GM23338 (cell line): ENCODE results near the gene BCAR3. TPM values are rescaled to one million over a fixed set of nuclear protein-coding genes. Genes with fewer than 3 reads are reported as not detected.

Experiments
- ATAC-seq: fragments of 200-7000 bp; cut with Tn5 transposase; 3 replicates; pipeline ENCODE4 v1.9.1; 2020
- DNase-seq: peaks from one replicate; pipeline ENCODE4 v3.0.0-alpha.2; 2015; ENCODE audit warnings: low spot score
- H2AFZ ChIP-seq: fragments of 200-600 bp; sonication (generic); 2 replicates; pipeline ENCODE4 v1.8.0; 2016; ENCODE audit warnings: antibody characterized with exemption, mild to moderate bottlenecking, moderate library complexity
- H3F3A ChIP-seq: fragments of 200-600 bp; sonication (generic); replicated peaks from 2 replicates; pipeline ENCODE4 v1.8.0; 2017; ENCODE audit warnings: antibody characterized with exemption, mixed run types, low read depth
- H3K27ac ChIP-seq: fragments of 200-600 bp; sonication (generic); 2 replicates; pipeline ENCODE4 v1.6.1; 2016; ENCODE audit warnings: low read depth
- H3K27me3 ChIP-seq: fragments of 200-600 bp; sonication (generic); 2 replicates; pipeline ENCODE4 v1.8.0; 2016; ENCODE audit warnings: mild to moderate bottlenecking, mixed run types, moderate library complexity; ENCODE audit not compliant: insufficient read depth
- H3K36me3 ChIP-seq: fragments of 200-600 bp; sonication (generic); 2 replicates; pipeline ENCODE4 v1.8.0; 2016; ENCODE audit warnings: mild to moderate bottlenecking; ENCODE audit not compliant: insufficient read depth
- H3K4me1 ChIP-seq: fragments of 200-600 bp; sonication (generic); 2 replicates; pipeline ENCODE4 v1.8.0; 2016; ENCODE audit warnings: mild to moderate bottlenecking, moderate library complexity; ENCODE audit not compliant: insufficient read depth
- H3K4me2 ChIP-seq: fragments of 200-600 bp; sonication (generic); 2 replicates; pipeline ENCODE4 v1.7.1; 2017; ENCODE audit warnings: mixed run types
- H3K4me3 ChIP-seq: fragments of 200-600 bp; sonication (generic); 2 replicates; pipeline ENCODE4 v1.6.1; 2016; ENCODE audit warnings: mixed run types
- H3K79me2 ChIP-seq: fragments of 200-600 bp; sonication (generic); replicated peaks from 2 replicates; pipeline ENCODE4 v1.8.0; 2017; ENCODE audit warnings: mild to moderate bottlenecking; ENCODE audit not compliant: insufficient read depth
- H3K9me2 ChIP-seq: fragments of 200-600 bp; sonication (generic); 2 replicates; pipeline ENCODE4 v1.8.0; 2017; ENCODE audit not compliant: insufficient read depth
- H4K20me1 ChIP-seq: fragments of 200-600 bp; sonication (generic); replicated peaks from 2 replicates; pipeline ENCODE4 v1.8.0; 2017; ENCODE audit warnings: mild to moderate bottlenecking; ENCODE audit not compliant: insufficient read depth
- H3K27ac Mint-ChIP-seq: 2 replicates; pipeline ENCODE4 v1.8.0; 2020; ENCODE audit warnings: inconsistent platforms, mild to moderate bottlenecking, moderate library complexity, mixed read lengths
- H3K27me3 Mint-ChIP-seq: 3 replicates; pipeline ENCODE4 v1.8.0; 2022; ENCODE audit warnings: low read depth, mild to moderate bottlenecking, moderate library complexity, mixed read lengths, inconsistent platforms; ENCODE audit not compliant: insufficient read depth, poor library complexity
- H3K36me3 Mint-ChIP-seq: 3 replicates; pipeline ENCODE4 v1.8.0; 2021; ENCODE audit warnings: low read depth, mild to moderate bottlenecking, inconsistent platforms, moderate library complexity, mixed read lengths
- H3K4me1 Mint-ChIP-seq: 3 replicates; pipeline ENCODE4 v1.8.0; 2020; ENCODE audit warnings: mild to moderate bottlenecking, inconsistent platforms, mixed read lengths
- H3K4me3 Mint-ChIP-seq: 3 replicates; pipeline ENCODE4 v1.8.0; 2021; ENCODE audit warnings: moderate library complexity, mild to moderate bottlenecking, inconsistent platforms, mixed read lengths
- H3K9me3 Mint-ChIP-seq: 3 replicates; pipeline ENCODE4 v1.8.0; 2020; ENCODE audit warnings: moderate library complexity, mild to moderate bottlenecking, inconsistent platforms, mixed read lengths
- CREB1 ChIP-seq: fragments of 250-450 bp; sonication (Bioruptor Pico); IDR thresholded peaks from 2 replicates; pipeline ENCODE4 v1.5.0; 2020; ENCODE audit warnings: low read depth, mild to moderate bottlenecking, moderate library complexity
- EZH2 ChIP-seq: fragments of 200-600 bp; sonication (generic); IDR thresholded peaks from one replicate; pipeline ENCODE4 v1.8.0; 2017; ENCODE audit warnings: antibody characterized with exemption, mild to moderate bottlenecking, low read depth; ENCODE audit not compliant: unreplicated experiment
- EZH2phosphoT487 ChIP-seq: fragments of 200-600 bp; sonication (generic); IDR thresholded peaks from one replicate; pipeline ENCODE4 v1.8.1; 2018; ENCODE audit warnings: antibody characterized with exemption; ENCODE audit not compliant: unreplicated experiment
- JUNB ChIP-seq: IDR thresholded peaks from one replicate; pipeline ENCODE4 v1.6.1; 2016; ENCODE audit warnings: antibody characterized with exemption; ENCODE audit not compliant: unreplicated experiment
- NANOG ChIP-seq: IDR thresholded peaks from 2 replicates; pipeline ENCODE4 v1.6.1; 2016; ENCODE audit warnings: antibody characterized with exemption, borderline replicate concordance
- POLR2AphosphoS5 ChIP-seq: IDR thresholded peaks from 2 replicates; pipeline ENCODE4 v1.6.1; 2016; ENCODE audit warnings: antibody characterized with exemption, low read depth
- STAT1 ChIP-seq: IDR thresholded peaks from one replicate; pipeline ENCODE4 v1.6.1; 2016; ENCODE audit warnings: antibody characterized with exemption; ENCODE audit not compliant: unreplicated experiment
- ZNF114 ChIP-seq: fragments of 250-450 bp; sonication (Bioruptor Pico); IDR thresholded peaks from 2 replicates; pipeline ENCODE4 v1.5.0; 2020; ENCODE audit warnings: mild to moderate bottlenecking, moderate library complexity
- ZNF331 ChIP-seq: fragments of 250-450 bp; sonication (Bioruptor Pico); IDR thresholded peaks from 2 replicates; pipeline ENCODE4 v1.5.0; 2020; ENCODE audit warnings: low read depth, mild to moderate bottlenecking, moderate library complexity
- polyA plus RNA-seq: library from polyadenylated mRNA; unstranded; fragments of >200 nt; fragmentation: Nextera tagmentation; extraction: Ambion mirVana; gene quantifications from 2 replicates; pipeline ENCODE4 v1.2.1, GENCODE V29; 2016
- total RNA-seq: library from RNA; depleted of rRNA; stranded (reverse); fragments of >200 nt; shearing (Covaris generic); gene quantifications from 2 replicates; pipeline ENCODE4 v1.2.3, GENCODE V29; 2014
- TF ChIP-seq, protein P1 (sequence below): fragments of 250-450 bp; sonication (Bioruptor Pico); IDR thresholded peaks from 2 replicates; pipeline ENCODE4 v1.5.0; 2020; ENCODE audit warnings: mild to moderate bottlenecking, moderate library complexity
- TF ChIP-seq, protein P2 (sequence below): IDR thresholded peaks from 2 replicates; pipeline ENCODE4 v1.6.1; 2016; ENCODE audit warnings: antibody characterized with exemption
- TF ChIP-seq, protein P3 (sequence below), 2 experiments: fragments of 200-600 bp in 1 of 2; sonication (generic) in 1 of 2; conservative IDR thresholded peaks; 2 replicates each; pipeline versions ENCODE4 v1.5.1 to v1.6.1; 2016 to 2017; ENCODE audit warnings: antibody characterized with exemption in 2 of 2, low read depth in 2 of 2, mild to moderate bottlenecking in 2 of 2, moderate library complexity in 1 of 2
- TF ChIP-seq, protein P4 (sequence below): IDR thresholded peaks from one replicate; pipeline ENCODE4 v1.6.1; 2018; ENCODE audit warnings: antibody characterized with exemption; ENCODE audit not compliant: unreplicated experiment

The BCAR3 gene
- total and polyA plus RNA-seq, 2 experiments from 2014 or later, result 5.5 to 9.7 TPM

DNA sequence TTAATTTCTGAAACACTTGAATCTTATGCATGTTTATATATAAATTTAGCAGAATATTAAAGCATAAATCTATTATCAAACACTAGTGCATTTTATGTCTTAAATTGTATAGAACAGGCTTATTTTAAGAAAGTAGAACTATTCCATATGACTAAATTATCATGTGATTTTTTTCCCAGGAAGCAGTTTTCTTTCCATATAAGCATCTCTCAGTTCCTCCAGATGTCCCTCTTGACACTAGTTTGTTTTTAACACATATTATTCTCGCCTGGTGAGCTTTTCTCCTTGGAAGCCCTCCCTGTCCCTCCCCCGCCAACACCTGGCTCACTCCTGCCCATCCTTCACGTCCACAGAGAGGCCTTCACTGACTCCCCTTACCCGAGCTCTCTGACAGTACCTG, 48.3 kb upstream of the BCAR3 start:
- no peaks in the 10 kb centered on the region for H3K27me3 ChIP-seq
- no peaks in the 10 kb centered on the region for H3K79me2 ChIP-seq
- peaks cover 23% of the 10 kb centered on the region for H3K4me1 Mint-ChIP-seq
- no peak overlapping the region for H3K4me2 ChIP-seq
- H3K9me3 Mint-ChIP-seq, result no peaks in the 10 kb centered on the region
- H3F3A ChIP-seq, result no peaks in the 10 kb centered on the region
- H3K4me3 ChIP-seq, result no peak overlapping the region
- DNase-seq (no peak), ATAC-seq (no peak)
- H3K27ac ChIP-seq, result no peak overlapping the region
- no peaks in the 10 kb centered on the region; the same call in 2 of the 3 replicates for H3K36me3 Mint-ChIP-seq
- no peak overlapping the region for H3K27ac Mint-ChIP-seq
- H3K4me1 ChIP-seq, result peaks cover 11% of the 10 kb centered on the region
- TF ChIP-seq CREB1 (CRISPR knock-in tag), result no peak
- no peak for TF ChIP-seq ZNF331 (CRISPR knock-in tag)
- TF ChIP-seq, protein P1, sequence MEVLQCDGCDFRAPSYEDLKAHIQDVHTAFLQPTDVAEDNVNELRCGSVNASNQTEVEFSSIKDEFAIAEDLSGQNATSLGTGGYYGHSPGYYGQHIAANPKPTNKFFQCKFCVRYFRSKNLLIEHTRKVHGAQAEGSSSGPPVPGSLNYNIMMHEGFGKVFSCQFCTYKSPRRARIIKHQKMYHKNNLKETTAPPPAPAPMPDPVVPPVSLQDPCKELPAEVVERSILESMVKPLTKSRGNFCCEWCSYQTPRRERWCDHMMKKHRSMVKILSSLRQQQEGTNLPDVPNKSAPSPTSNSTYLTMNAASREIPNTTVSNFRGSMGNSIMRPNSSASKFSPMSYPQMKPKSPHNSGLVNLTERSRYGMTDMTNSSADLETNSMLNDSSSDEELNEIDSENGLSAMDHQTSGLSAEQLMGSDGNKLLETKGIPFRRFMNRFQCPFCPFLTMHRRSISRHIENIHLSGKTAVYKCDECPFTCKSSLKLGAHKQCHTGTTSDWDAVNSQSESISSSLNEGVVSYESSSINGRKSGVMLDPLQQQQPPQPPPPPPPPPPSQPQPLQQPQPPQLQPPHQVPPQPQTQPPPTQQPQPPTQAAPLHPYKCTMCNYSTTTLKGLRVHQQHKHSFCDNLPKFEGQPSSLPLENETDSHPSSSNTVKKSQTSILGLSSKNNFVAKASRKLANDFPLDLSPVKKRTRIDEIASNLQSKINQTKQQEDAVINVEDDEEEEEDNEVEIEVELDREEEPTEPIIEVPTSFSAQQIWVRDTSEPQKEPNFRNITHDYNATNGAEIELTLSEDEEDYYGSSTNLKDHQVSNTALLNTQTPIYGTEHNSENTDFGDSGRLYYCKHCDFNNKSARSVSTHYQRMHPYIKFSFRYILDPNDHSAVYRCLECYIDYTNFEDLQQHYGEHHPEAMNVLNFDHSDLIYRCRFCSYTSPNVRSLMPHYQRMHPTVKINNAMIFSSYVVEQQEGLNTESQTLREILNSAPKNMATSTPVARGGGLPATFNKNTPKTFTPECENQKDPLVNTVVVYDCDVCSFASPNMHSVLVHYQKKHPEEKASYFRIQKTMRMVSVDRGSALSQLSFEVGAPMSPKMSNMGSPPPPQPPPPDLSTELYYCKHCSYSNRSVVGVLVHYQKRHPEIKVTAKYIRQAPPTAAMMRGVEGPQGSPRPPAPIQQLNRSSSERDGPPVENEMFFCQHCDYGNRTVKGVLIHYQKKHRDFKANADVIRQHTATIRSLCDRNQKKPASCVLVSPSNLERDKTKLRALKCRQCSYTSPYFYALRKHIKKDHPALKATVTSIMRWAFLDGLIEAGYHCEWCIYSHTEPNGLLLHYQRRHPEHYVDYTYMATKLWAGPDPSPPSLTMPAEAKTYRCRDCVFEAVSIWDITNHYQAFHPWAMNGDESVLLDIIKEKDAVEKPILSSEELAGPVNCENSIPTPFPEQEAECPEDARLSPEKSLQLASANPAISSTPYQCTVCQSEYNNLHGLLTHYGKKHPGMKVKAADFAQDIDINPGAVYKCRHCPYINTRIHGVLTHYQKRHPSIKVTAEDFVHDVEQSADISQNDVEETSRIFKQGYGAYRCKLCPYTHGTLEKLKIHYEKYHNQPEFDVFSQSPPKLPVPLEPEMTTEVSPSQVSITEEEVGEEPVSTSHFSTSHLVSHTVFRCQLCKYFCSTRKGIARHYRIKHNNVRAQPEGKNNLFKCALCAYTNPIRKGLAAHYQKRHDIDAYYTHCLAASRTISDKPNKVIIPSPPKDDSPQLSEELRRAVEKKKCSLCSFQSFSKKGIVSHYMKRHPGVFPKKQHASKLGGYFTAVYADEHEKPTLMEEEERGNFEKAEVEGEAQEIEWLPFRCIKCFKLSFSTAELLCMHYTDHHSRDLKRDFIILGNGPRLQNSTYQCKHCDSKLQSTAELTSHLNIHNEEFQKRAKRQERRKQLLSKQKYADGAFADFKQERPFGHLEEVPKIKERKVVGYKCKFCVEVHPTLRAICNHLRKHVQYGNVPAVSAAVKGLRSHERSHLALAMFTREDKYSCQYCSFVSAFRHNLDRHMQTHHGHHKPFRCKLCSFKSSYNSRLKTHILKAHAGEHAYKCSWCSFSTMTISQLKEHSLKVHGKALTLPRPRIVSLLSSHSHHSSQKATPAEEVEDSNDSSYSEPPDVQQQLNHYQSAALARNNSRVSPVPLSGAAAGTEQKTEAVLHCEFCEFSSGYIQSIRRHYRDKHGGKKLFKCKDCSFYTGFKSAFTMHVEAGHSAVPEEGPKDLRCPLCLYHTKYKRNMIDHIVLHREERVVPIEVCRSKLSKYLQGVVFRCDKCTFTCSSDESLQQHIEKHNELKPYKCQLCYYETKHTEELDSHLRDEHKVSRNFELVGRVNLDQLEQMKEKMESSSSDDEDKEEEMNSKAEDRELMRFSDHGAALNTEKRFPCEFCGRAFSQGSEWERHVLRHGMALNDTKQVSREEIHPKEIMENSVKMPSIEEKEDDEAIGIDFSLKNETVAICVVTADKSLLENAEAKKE, result no peak
- TF ChIP-seq, protein P2, sequence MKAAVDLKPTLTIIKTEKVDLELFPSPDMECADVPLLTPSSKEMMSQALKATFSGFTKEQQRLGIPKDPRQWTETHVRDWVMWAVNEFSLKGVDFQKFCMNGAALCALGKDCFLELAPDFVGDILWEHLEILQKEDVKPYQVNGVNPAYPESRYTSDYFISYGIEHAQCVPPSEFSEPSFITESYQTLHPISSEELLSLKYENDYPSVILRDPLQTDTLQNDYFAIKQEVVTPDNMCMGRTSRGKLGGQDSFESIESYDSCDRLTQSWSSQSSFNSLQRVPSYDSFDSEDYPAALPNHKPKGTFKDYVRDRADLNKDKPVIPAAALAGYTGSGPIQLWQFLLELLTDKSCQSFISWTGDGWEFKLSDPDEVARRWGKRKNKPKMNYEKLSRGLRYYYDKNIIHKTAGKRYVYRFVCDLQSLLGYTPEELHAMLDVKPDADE, result no peak
- no peak for TF ChIP-seq JUNB
- TF ChIP-seq, protein P3, sequence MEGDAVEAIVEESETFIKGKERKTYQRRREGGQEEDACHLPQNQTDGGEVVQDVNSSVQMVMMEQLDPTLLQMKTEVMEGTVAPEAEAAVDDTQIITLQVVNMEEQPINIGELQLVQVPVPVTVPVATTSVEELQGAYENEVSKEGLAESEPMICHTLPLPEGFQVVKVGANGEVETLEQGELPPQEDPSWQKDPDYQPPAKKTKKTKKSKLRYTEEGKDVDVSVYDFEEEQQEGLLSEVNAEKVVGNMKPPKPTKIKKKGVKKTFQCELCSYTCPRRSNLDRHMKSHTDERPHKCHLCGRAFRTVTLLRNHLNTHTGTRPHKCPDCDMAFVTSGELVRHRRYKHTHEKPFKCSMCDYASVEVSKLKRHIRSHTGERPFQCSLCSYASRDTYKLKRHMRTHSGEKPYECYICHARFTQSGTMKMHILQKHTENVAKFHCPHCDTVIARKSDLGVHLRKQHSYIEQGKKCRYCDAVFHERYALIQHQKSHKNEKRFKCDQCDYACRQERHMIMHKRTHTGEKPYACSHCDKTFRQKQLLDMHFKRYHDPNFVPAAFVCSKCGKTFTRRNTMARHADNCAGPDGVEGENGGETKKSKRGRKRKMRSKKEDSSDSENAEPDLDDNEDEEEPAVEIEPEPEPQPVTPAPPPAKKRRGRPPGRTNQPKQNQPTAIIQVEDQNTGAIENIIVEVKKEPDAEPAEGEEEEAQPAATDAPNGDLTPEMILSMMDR (conservative IDR thresholded peaks at IDR 0.05; ENCODE audit: low read depth in 2 of 2), result no peak
- TF ChIP-seq NANOG, result no peak
- no peak for TF ChIP-seq EZH2phosphoT487
- TF ChIP-seq, protein P4, sequence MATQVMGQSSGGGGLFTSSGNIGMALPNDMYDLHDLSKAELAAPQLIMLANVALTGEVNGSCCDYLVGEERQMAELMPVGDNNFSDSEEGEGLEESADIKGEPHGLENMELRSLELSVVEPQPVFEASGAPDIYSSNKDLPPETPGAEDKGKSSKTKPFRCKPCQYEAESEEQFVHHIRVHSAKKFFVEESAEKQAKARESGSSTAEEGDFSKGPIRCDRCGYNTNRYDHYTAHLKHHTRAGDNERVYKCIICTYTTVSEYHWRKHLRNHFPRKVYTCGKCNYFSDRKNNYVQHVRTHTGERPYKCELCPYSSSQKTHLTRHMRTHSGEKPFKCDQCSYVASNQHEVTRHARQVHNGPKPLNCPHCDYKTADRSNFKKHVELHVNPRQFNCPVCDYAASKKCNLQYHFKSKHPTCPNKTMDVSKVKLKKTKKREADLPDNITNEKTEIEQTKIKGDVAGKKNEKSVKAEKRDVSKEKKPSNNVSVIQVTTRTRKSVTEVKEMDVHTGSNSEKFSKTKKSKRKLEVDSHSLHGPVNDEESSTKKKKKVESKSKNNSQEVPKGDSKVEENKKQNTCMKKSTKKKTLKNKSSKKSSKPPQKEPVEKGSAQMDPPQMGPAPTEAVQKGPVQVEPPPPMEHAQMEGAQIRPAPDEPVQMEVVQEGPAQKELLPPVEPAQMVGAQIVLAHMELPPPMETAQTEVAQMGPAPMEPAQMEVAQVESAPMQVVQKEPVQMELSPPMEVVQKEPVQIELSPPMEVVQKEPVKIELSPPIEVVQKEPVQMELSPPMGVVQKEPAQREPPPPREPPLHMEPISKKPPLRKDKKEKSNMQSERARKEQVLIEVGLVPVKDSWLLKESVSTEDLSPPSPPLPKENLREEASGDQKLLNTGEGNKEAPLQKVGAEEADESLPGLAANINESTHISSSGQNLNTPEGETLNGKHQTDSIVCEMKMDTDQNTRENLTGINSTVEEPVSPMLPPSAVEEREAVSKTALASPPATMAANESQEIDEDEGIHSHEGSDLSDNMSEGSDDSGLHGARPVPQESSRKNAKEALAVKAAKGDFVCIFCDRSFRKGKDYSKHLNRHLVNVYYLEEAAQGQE, result no peak
- no peak for TF ChIP-seq STAT1
- TF ChIP-seq POLR2AphosphoS5, result no peak
- TF ChIP-seq ZNF114 (CRISPR knock-in tag), result no peak
- TF ChIP-seq EZH2, result no peak
- no peaks in the 10 kb centered on the region for H3K9me2 ChIP-seq
- H2AFZ ChIP-seq, result no peak overlapping the region
- no peaks in the 10 kb centered on the region for H4K20me1 ChIP-seq
- peaks cover 6% of the 10 kb centered on the region for H3K27me3 Mint-ChIP-seq
- no peaks in the 10 kb centered on the region for H3K36me3 ChIP-seq
- H3K4me3 Mint-ChIP-seq, result no peak overlapping the region
